Medulla oblongata (tissue), 1 donor: ENCODE data around the gene POU6F1.

Experiments used
- DNase-seq: peaks from one replicate; pipeline ENCODE4 v3.0.0-alpha.2; 2015; ENCODE audit errors: extremely low spot score

Gene POU6F1

DNA sequence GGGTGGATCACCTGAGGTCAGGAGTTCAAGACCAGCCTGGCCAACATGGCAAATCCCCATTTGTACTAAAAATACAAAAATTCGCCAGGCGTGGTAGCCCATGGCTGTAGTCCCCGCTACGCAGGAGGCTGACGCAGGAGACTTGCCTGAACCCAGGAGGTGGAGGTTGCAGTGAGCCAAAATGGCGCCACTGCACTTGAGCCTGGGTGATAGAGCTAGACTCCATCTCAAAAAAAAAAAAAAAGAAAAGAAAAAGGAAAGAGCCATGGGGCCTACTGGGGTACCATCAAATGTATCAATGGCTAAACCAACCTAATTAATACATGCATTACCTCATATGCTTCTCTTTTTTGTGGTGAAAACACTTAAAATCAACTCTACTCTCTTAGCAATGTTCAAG, 55.6 kb downstream of the POU6F1 start:
- no peak for DNase-seq

DNA sequence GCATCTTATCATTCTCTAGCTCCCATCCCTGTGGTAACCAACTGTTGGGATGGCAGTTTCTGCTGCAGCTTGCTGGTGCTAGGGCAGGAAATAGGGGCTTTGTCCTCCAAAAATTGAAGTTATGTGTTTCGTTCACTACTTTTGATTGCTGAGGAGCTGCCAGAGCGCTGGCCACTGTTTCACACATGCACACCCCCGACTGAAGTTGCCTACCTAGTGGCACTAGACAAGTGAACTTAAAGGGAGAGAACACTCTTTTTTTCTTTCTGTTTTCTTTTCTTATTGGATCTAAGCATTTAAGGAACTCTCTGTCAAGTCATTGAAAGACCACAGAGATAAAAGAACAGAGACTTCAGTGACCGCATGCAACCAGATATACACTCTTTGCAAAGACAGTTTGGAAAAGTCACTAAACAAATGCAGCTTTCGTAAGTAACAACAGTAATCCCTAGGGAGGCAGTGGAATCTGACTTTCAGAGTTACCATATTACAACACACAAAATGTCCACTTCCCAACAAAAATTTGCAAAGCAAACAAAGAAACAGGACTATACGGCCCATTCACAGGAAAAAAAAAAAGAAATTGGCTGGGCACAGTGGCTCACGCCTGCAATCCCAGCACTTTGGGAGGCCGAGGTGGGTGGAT, 56.9 kb downstream of the POU6F1 start:
- DNase-seq = no peak

DNA sequence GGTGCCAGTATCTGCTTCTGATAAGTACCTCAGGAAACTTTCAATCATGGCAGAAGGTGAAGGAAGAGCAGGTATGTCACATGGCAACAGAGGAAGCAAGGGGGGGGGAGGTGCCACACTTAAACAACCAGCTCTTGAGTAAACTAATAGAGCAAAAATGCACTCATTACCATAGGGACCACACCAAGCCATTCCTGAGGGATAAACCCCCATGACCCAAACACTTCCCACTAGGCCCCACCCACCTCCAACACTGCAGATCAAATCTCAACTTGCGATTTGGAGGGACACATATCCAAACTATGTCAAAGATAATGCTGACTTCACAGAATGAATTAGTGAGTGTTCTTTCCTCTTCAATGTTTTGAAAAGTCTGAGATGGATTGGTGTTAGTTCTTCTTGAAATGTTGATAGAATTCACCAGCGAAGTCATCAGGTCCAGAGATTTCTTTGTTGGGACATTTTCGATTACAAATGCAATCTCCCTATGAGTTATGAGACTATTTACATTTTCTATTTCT, 61.6 kb downstream of the POU6F1 start:
- DNase-seq = no peak

DNA sequence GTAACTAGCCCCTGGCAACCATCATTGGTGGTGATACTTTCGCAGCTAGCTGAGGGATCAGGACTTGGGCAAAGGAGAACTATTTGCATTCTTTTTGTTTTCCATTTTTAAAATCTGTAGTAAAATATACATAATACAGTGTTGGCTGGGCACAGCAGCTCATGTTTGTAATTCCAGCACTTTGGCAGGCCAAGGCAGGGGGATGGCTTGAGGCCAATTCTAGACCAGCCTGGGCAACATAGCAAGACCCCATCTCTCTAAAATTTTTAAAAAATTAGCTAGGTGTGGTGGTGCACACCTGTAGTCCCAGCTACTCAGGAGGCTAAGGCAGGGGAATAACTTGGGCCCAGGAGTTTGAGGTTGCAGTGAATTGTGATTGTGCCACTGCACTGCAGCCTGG, 64.9 kb downstream of the POU6F1 start:
- no peak for DNase-seq

DNA sequence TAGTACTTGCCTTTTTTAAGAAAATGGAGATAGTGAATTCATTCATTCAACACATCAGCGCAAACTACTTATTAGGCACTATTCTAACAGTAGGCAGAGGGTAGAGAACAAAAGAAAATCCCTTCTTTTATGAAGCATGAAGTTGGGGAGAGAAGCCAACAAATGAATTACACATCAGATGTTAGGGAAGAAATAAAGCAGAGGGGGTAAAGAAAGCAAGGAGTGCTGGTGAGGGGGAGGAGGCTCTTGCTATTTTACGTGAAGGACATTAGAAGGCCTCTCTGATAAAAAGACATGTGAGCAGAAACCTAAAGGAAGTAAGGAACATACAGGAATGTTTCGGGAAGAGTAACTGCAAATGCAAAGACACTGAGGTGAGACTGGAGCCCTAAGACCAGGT, 67.1 kb downstream of the POU6F1 start:
- DNase-seq = no peak

DNA sequence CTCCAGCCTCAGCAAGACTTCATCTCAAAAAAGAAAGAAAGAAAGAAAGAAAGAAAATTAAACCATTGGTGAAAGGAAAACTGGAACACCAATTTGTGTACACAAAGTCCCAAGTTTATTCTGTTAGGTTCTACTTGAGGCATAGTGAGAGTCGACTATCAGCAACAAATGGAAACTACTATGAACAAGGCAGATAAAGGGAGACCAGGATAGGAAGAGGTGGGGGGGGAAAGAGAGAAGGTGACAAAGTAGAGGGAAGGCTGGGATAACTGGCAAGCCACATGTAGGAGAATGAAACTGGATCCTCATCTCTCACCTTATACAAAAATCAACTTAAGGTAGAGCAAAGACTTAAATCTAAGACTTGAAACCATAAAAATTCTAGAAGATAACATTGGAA, 70.6 kb downstream of the POU6F1 start:
- DNase-seq = no peak

DNA sequence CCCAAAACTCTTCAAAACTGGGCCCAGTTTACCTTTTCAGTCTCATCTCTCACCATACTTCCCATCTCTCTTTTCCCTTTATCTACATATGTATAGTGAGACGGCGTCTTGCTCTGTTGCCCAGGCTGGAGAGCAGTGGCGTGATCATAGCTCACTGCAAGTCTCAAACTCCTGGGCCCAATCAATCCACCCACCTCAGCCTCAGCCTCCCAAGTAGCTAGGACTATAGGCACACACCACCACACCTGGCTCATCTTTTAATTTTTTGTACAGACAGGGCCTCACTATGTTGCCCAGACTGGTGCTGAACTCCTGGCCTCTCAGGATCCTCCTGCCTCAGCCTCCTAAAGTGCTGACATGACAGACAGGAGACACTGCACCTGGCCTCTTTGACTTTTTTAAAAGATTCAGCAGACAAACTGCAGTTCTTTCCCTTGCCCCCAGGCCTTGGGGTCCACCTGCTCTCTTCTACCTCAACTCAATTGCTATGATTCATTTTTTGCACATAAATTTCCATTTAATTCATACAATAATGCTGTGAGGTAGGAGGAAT, 78.5 kb downstream of the POU6F1 start:
- no peak for DNase-seq
